ENCODE data around the gene LIMS1.
A peak's percentile ranks its signal among the peaks of the same experiment; 100 is the strongest.
"Not testable (repeated sequence)": the region's sequence is repeated elsewhere in the genome, so short reads cannot be mapped to it uniquely, and the experiment has no call there.

LIMS1 gene

DNA sequence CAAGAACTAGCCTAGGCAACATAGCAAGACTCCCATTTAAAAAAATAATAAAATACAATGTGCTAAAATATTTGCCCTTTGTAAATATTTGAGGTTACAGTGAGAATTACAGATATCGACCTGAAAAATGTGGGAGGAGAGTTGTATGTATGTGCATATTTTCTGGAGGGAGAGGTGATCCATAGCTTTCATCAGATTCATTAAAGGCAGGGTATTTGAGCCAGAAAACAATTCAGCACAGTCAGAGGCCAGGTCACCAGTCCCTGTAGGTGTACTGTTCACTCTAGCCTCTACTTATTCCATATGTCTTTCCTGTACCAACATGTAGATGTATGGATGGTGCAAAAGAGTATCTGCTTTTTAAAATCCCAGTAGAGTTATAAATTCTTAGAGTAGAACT, 136.0 kb downstream of the LIMS1 start:
- not testable (repeated sequence) for DNase-seq

DNA sequence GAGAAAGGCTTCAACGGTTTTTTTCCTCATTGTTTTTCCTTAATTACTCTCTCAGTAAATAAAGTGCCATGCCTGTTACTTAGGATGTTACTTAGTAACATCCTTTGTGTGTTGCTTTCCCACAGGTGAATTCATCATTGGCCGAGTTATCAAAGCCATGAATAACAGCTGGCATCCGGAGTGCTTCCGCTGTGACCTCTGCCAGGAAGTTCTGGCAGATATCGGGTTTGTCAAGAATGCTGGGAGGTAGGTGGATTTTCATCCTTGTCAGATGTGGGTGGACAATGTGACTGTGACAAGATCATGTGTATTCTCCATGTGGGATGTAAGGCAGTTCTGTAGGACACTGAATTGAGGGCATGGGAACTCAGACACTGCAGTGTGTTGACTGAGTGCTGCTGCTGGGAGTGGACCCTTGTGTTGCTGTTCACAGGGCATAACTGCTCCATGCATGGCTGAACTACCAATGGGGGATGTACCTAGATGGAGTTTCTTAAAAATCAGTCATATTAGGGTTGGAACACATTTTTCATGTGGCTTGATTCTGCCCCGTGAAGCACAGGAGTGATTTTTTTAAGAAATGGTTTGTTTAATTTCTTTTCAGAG, 138.0 kb downstream of the LIMS1 start:
- not testable (repeated sequence) for DNase-seq

DNA sequence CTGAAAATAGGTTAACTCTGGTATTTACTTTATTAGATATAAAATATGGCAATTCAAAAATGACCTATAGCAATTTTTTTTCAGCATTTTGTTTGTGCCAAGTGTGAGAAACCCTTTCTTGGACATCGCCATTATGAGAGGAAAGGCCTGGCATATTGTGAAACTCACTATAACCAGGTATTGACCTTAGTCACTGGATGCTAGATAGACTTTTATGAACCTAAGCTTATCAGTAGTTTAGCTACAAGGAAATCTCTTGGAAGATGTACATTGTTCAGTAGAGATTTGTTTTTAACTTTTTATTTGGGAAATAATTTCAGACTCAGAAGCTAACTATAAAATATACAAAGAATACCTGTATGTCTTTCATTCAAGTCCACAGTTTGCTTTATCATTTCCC, 142.3 kb downstream of the LIMS1 start:
- DNase-seq, result not testable (repeated sequence)

DNA sequence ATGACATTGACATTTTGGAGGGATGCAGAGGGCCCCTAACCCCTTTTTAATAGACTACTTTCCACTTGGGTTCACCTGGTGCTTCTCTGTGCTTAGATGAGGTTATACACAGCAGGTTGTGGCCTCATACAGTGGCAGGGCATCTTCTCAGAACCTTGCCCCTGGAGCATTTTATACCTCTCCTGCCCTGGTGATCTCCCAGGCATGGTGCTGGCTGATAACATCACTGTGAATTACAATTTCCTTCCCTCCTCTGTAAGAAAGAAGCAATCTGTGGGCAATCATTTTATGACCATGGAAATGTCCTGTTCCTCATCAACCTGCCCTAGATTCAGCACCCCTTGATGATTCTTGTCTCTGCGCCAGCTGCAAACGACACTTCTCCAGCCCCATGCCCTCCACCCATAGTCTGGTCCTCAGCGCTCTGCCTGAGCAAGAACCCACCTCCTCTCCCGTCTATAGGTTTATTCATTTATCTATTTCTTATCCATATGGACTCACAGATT, 143.0 kb downstream of the LIMS1 start:
- not testable (repeated sequence) for DNase-seq

DNA sequence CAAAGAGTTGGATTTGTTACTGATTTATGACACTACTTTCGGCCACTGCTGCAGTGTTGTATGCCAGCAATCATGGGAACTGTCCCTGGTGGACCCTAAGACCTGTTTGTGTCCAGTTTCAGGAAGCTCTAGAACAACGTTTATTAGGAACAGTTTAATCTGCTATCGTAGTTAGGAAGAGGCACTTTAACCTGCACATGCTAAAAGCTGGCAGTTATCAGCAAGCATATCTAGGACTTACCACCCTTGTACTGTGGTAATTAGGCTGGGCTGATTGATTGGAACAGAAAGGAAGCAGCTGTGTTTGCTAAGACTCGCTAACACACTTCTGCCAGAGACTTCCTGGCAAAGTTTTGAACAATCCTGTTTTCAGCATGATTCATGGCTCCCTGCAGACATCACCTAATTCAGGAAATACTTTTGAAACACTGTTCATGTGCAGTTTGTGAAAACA, 144.0 kb downstream of the LIMS1 start:
- not testable (repeated sequence) for DNase-seq

DNA sequence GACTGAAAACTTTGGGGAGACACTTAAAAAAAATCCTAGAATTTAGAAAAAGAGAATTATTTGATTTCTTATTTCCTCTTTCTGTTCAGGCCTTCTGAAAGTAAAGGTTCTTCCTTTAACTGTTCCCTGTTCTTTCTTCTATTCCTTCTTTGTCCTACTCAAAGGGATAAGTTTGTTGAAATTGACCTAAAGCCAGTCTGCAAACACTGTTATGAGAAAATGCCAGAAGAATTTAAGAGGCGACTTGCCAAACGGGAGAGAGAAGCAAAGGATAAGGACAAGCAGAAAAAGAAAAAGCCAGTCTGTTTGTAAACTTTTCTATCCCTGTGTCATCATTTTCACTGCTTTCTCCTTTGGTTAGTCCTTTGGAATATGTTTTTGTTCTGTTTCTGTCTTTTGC, 146.5 kb downstream of the LIMS1 start:
- not testable (repeated sequence) for DNase-seq

DNA sequence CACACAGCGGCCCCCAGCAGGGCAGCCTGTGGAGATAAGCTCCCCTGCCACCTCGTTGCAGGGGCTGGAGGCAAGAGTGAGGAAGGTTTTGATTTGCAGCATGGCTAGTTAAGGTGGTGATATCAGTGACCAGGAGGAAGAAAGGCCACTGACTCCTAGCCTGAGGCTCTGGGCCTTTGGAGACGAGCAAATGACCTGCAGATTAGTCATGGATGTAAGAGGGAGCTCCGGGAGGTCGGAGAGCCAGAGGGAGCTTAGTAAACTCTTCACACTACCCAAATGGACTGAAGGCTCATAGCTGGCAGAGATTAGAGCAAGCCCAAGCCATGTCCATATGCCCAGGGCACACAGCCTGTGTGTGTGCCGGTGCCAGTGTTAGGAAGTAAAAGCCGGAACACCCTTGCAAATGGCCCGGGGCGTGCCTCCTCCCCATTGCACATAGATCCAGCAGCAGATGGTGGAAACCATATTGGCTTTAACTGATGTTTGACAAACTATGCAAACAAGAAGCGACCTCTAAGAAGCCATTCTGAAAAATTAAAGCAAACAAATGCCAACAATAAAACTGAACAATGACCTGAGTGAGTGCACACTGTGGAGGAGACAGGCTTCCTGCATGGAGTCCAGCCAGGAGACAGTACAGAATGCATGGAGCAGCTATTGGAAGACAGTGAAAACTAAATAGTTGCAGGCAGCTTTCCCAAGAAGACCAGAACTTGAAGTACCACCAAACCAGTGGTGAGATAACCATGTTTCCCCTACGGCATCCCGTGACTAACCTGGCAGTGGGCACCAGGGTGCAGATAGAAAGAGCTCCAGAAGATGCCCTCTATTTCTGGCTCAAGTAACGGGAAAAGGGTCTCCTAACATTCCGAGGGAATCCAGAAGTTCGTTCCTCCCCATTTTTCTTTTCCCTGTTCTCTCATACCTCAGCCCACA, 154.8 kb downstream of the LIMS1 start:
- DNase-seq, result not testable (repeated sequence)

DNA sequence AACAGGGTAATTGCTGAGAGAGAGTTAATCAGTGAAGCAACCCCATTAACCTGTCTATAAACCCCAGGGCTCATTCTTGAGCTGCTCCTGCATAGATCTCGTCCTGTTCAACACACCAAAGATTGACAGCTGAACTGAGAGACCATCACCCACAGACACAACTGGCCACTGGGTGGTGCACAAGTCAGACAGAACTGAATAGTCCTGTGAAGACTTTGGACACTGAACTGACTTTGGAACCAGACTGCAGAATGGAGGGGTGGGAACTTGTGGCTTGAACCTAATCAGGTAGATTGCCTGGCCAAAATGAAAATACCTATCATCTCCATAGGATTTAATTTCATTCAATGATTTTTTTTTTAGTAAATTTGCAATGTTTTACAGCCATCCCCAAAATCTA, 155.7 kb downstream of the LIMS1 start:
- DNase-seq, result not testable (repeated sequence)

DNA sequence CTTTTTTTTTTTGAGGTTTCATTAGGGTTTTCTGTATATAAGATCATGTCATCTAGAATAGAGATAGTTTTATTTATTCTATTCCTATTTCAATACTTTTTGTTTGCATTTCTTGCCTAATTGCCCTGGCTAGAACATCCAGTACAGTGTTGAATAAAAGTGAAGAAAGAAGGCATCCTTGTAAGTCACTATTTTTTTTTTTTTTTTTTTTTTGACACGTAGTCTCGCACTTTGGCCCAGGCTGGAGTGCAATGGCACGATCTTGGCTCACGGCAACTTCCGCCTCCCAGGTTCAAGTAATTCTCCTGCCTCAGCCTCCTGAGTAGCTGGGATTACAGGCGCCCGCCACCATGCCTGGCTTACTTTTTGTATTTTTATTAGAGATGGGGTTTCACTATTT, 157.2 kb downstream of the LIMS1 start:
- DNase-seq, result no peak

DNA sequence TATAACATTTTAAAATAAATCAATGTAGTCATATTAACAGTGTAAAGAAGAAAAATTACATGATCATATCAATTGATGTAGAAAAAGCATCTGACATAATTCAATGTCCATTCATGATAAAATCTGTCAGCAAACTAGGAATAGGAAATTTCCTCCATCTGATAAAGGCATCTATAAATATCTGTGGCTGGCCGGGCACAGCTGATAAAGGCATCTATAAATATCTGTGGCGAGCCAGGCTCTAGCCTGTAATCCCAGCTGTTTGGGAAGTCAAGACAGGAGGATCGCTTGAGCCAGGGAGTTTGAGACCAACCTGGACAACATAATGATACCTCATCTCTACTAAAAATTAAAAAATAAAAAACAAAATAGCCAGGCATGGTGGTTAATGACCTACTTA, 166.9 kb downstream of the LIMS1 start:
- no peak for DNase-seq

DNA sequence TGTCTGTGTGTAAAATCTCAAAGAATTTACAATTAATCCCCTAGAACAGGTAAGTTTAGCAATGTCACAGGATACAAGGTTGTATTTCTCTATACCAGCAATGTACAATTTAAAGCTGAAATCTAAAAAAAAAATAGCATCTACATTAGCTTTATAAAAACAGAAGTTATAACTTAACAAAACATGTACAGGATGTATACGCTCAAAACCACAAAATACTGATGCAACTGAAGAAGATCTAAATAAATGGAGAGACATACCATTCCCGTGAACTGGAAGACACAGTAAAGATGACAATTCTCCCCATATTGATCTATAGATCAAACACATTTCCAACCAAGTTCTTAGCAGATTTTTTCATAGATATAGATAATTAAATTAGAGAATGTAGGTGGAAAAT, 167.5 kb downstream of the LIMS1 start:
- DNase-seq, result no peak

DNA sequence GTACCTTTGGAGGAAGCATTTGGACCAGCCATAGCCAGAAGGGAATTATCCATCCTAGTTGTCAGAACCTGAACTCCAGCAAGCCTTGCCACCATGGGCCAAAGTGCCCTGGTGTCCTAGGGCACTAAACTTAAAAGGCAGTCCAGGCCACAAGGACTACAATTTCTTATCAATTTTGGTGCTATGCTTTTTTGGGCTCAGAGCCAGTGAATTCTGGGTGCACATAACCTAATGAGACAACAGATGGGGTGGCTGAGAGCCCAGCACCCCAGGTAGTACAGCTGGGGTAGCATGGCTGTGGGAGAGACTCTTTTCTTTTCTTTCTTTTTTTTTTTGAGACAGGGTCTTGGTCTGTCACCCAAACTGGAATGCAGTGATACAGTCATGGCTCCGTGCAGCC, 170.6 kb downstream of the LIMS1 start:
- DNase-seq, result no peak

DNA sequence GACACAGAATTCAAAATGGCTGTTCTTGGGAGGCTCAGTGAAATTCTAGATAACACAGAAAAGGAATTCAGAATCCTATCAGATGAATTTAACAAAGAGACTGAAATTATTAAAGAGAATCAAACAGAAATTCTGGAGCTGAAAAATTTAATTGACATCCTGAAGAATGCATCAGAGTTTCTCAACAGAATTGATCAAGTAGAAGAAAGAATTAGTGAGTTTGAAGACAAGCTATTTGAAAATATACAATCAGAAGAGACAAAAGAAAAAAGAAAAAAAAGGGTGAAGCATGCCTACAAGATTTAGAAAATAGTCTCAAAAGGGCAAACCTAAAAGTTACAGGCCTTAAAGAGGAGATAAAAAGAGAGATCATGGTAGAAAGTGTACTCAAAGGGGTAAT, 173.0 kb downstream of the LIMS1 start:
- DNase-seq, result no peak

DNA sequence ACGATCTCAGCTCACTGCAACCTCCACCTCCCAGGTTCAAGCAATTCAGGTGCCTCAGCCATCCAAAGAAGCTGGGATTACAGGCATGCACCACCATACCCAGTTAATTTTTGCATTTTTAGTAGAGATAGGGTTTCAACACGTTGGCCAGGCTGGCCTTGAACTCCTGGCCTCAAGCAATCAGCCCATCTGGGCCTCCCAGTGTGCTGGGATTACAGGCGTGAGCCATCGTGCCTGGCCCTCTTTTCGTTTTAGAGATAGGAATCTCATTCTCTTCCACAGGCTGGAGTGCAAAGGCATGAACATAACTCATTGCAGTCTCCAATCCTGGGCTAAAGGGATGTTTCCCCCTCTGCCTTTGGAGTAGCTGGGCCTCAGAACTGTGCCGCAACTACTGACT, 182.7 kb downstream of the LIMS1 start:
- not testable (repeated sequence) for DNase-seq

DNA sequence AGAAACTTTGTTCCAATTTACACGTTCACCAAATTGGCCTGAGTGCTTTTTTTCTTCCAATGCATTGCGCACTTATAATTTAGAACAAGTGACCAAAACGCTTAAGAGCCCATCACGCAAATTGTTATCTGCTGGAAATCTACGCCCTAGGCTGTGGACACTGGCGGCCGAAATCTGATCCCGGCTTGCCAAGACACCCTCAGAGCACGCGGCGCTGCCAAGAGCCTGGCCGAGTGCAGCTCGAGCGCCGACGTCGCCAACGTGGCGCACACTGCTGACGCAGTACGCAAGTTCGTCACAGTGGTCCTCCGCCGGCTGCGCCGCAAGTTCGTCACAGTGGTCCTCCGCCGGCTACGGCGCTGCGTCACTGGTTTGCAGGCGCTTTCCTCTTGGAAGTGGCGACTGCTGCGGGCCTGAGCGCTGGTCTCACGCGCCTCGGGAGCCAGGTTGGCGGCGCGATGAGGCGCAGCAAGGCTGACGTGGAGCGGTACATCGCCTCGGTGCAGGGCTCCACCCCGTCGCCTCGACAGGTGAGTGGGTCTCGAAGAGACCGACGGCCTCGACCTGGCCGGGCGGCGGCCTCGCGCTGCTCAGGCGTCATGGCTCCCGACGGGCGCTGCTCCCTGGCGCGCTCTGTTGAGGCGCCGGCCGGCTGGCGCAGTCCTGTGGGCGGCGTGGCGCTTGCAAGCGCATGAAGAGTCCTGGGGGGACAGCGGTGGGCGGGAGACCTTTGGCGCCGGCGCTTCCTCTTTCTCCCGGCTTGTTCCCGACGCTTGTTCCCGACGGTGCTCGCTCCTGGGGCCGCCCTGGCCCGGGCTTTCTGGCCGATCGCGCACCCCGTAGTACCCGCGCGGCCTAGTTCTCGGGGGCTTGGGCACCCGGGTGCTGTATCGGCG, 185.1 kb downstream of the LIMS1 start, which contains the start of gene RANBP2:
Gene RANBP2 (plus strand): TSS at position 334 of the 896 bp plus-strand sequence. CDS start 125 bp downstream, at position 459.
- DNase-seq, result peak; percentile 86 to 91 (median 88)

DNA sequence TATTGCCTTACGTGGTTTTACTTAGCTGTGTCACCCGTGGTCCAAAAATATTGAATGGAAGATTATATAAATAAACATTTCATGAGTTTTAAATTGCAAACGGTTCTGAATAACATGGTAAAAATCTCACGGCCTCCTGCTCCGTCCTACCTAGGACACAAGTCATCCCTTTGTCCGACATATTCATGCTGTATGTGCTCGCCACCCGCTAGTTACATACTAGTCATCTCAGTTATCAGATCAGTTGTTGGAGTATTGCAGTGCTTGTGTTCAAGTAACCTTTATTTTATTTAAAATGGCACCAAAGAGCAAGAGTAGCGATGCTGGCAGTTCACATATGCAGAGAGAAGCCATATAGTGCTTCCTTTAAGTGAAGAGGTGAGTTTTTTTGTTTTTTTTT, 191.8 kb downstream of the LIMS1 start:
- not testable (repeated sequence) for DNase-seq

DNA sequence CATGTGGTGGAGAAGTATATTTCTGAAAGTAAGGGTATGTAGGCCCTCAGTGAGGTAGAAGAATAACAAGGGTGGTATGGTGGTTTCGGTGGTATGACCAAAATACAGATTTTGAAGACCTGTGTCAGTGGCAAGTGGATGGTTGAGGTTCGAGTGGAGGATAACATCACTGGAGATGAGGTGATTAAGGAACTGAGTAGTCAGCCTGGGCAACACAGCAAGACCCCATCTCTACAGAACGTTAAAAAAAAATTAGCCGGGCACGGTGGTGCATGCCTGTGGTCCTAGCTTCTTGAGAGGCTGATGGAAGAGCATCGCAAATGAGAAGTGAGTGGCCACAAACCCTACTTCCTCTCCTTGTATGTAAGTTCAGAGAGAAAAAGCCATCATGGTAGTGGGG, 200.4 kb downstream of the LIMS1 start:
- DNase-seq, result not testable (repeated sequence)

Measured in activated CD4-positive, CD25-positive, alpha-beta regulatory T cell (primary cell).